ENCODE data around the gene GDPD1.
"Not testable (repeated sequence)": the region's sequence is repeated elsewhere in the genome, so short reads cannot be mapped to it uniquely, and the experiment has no call there.

The GDPD1 gene

GRCh38 chr17:59221159-59221847, 992 bp downstream of the GDPD1 start:
- Histone ChIP-seq H3K9ac (ENCODE audit: low read length) (peak overlapping the region; percentile 86), H4K20me1 (ENCODE audit: low read depth, low read length) (no peaks in the 10 kb centered on the region), H2AFZ (ENCODE audit: low read depth, low read length, severe bottlenecking) (peak overlapping the region; percentile 100), H3K9me3 (ENCODE audit: insufficient read depth, low read length) (no peaks in the 10 kb centered on the region), H3K4me2 (ENCODE audit: low read depth, low read length, poor library complexity, severe bottlenecking) (peak overlapping the region; percentile 90), H3K27me3 (ENCODE audit: low read length) (no peaks in the 10 kb centered on the region), H3K27ac (ENCODE audit: low read depth, low read length) (no peak overlapping the region), H3F3A (ENCODE audit: insufficient read depth) (no peaks in the 10 kb centered on the region; the same call in 1 of the 2 replicates), H3K9me2 (replicated peaks; ENCODE audit: insufficient read depth, low read length) (no peaks in the 10 kb centered on the region), H3K4me3 (ENCODE audit: insufficient read depth, low read length, poor library complexity, severe bottlenecking) (peak overlapping the region; percentile 93), H3K36me3 (ENCODE audit: low read length) (no peaks in the 10 kb centered on the region), H3K79me2 (ENCODE audit: insufficient read depth, low read length) (no peaks in the 10 kb centered on the region)
- TF ChIP-seq EZH2phosphoT487 (conservative IDR thresholded peaks at IDR 0.05; ENCODE audit: low read length) (no peak), CTCF (IDR thresholded peaks at IDR 0.05; ENCODE audit: insufficient read depth, low read length, poor library complexity, severe bottlenecking) (no peak)

- no peak overlapping the region for H3K4me2 ChIP-seq (ENCODE audit: low read depth, low read length, poor library complexity, severe bottlenecking)
- H2AFZ ChIP-seq (ENCODE audit: low read depth, low read length, severe bottlenecking): no peak overlapping the region
- H3K9me2 ChIP-seq (replicated peaks; ENCODE audit: insufficient read depth, low read length): no peaks in the 10 kb centered on the region
- no peaks in the 10 kb centered on the region for H4K20me1 ChIP-seq (ENCODE audit: low read depth, low read length)
- TF ChIP-seq CTCF (IDR thresholded peaks at IDR 0.05; ENCODE audit: insufficient read depth, low read length, poor library complexity, severe bottlenecking): no peak
- no peak for TF ChIP-seq EZH2phosphoT487 (conservative IDR thresholded peaks at IDR 0.05; ENCODE audit: low read length)
- no peaks in the 10 kb centered on the region for H3K9me3 ChIP-seq (ENCODE audit: insufficient read depth, low read length)
- no peak overlapping the region for H3K9ac ChIP-seq (ENCODE audit: low read length)
- H3K27ac ChIP-seq (ENCODE audit: low read depth, low read length): no peak overlapping the region
- H3K79me2 ChIP-seq (ENCODE audit: insufficient read depth, low read length): no peaks in the 10 kb centered on the region
- no peaks in the 10 kb centered on the region for H3K27me3 ChIP-seq (ENCODE audit: low read length)
- H3K36me3 ChIP-seq (ENCODE audit: low read length): no peaks in the 10 kb centered on the region
- no peaks in the 10 kb centered on the region; the same call in 1 of the 2 replicates for H3F3A ChIP-seq (ENCODE audit: insufficient read depth)
- H3K4me3 ChIP-seq (ENCODE audit: insufficient read depth, low read length, poor library complexity, severe bottlenecking): no peak overlapping the region
These were observed 3.5 kb downstream of the GDPD1 start for GRCh38 chr17:59223813-59224212.

- H3K9ac ChIP-seq (ENCODE audit: low read length); H3K4me2 ChIP-seq (ENCODE audit: low read depth, low read length, poor library complexity, severe bottlenecking); H4K20me1 ChIP-seq (ENCODE audit: low read depth, low read length); H3F3A ChIP-seq (ENCODE audit: insufficient read depth); H3K79me2 ChIP-seq (ENCODE audit: insufficient read depth, low read length); H3K36me3 ChIP-seq (ENCODE audit: low read length); H3K9me3 ChIP-seq (ENCODE audit: insufficient read depth, low read length); H2AFZ ChIP-seq (ENCODE audit: low read depth, low read length, severe bottlenecking); H3K27me3 ChIP-seq (ENCODE audit: low read length); H3K27ac ChIP-seq (ENCODE audit: low read depth, low read length); H3K9me2 ChIP-seq (replicated peaks; ENCODE audit: insufficient read depth, low read length); H3K4me3 ChIP-seq (ENCODE audit: insufficient read depth, low read length, poor library complexity, severe bottlenecking): not testable (repeated sequence)
These were observed 8.3 kb downstream of the GDPD1 start for GRCh38 chr17:59228588-59228987.

- no peak overlapping the region for H3K27ac ChIP-seq (ENCODE audit: low read depth, low read length)
- H3K4me3 ChIP-seq (ENCODE audit: insufficient read depth, low read length, poor library complexity, severe bottlenecking): no peak overlapping the region
- no peaks in the 10 kb centered on the region for H3K36me3 ChIP-seq (ENCODE audit: low read length)
- no peaks in the 10 kb centered on the region for H3K9me3 ChIP-seq (ENCODE audit: insufficient read depth, low read length)
- H2AFZ ChIP-seq (ENCODE audit: low read depth, low read length, severe bottlenecking): no peak overlapping the region
- no peaks in the 10 kb centered on the region for H4K20me1 ChIP-seq (ENCODE audit: low read depth, low read length)
- no peaks in the 10 kb centered on the region for H3K9me2 ChIP-seq (replicated peaks; ENCODE audit: insufficient read depth, low read length)
- H3K27me3 ChIP-seq (ENCODE audit: low read length): no peaks in the 10 kb centered on the region
- H3K9ac ChIP-seq (ENCODE audit: low read length): no peak overlapping the region
- TF ChIP-seq EZH2phosphoT487 (conservative IDR thresholded peaks at IDR 0.05; ENCODE audit: low read length) (no peak), CTCF (IDR thresholded peaks at IDR 0.05; ENCODE audit: insufficient read depth, low read length, poor library complexity, severe bottlenecking) (no peak)
- no peak overlapping the region for H3K4me2 ChIP-seq (ENCODE audit: low read depth, low read length, poor library complexity, severe bottlenecking)
- no peaks in the 10 kb centered on the region for H3K79me2 ChIP-seq (ENCODE audit: insufficient read depth, low read length)
- 0 out of 2 replicates have a peak, but pooled peaks cover 4% of the 10 kb centered on the region for H3F3A ChIP-seq (ENCODE audit: insufficient read depth)
These were observed 10.5 kb downstream of the GDPD1 start for GRCh38 chr17:59230764-59231163.

Data from SU-DHL-6 (cell line).